GM12864 (cell line): ENCODE measurements around the gene CELSR1.

Experiments
- DNase-seq: peaks from one replicate; pipeline ENCODE4 v3.0.0-alpha.2; 2011; ENCODE audit warnings: low read depth
- H3K4me3 ChIP-seq: 2 replicates; pipeline ENCODE4 v1.5.1; 2011; ENCODE audit warnings: mild to moderate bottlenecking, low read depth, low read length, control low read depth
- CTCF ChIP-seq: IDR thresholded peaks from 2 replicates; pipeline ENCODE4 v1.5.1; 2011; ENCODE audit warnings: low read depth, mild to moderate bottlenecking, moderate library complexity, low read length, control low read depth, inconsistent platforms; ENCODE audit errors: missing control alignments

Gene CELSR1

GRCh38 chr22:46447906-46448305 is 89.5 kb downstream of the CELSR1 start:
- no peak for TF ChIP-seq CTCF
- DNase-seq: no peak
- H3K4me3 ChIP-seq: no peak overlapping the region

GRCh38 chr22:46446799-46447198 is 90.6 kb downstream of the CELSR1 start:
- no peak for DNase-seq
- no peak overlapping the region for H3K4me3 ChIP-seq
- no peak for TF ChIP-seq CTCF

GRCh38 chr22:46445771-46446420 is 91.5 kb downstream of the CELSR1 start:
- DNase-seq: no peak
- no peak overlapping the region for H3K4me3 ChIP-seq
- no peak for TF ChIP-seq CTCF

- no peak for DNase-seq
- TF ChIP-seq CTCF: no peak
- H3K4me3 ChIP-seq: no peak overlapping the region
Measured at GRCh38 chr22:46444390-46444854, 93.0 kb downstream of the CELSR1 start.

GRCh38 chr22:46443850-46444389 is 93.5 kb downstream of the CELSR1 start:
- TF ChIP-seq CTCF: no peak
- no peak overlapping the region for H3K4me3 ChIP-seq
- no peak for DNase-seq

- H3K4me3 ChIP-seq: no peak overlapping the region
- no peak for DNase-seq
- no peak for TF ChIP-seq CTCF
Measured at GRCh38 chr22:46442217-46442853, 95.1 kb downstream of the CELSR1 start.
